Fibroblast of lung (primary cell): ENCODE measurements around the gene TBXA2R.

Experiments
- EZH2 ChIP-seq: IDR thresholded peaks from 2 replicates; pipeline ENCODE4 v1.5.1; 2012; ENCODE audit warnings: low read length, control low read depth, mild to moderate bottlenecking; ENCODE audit errors: missing control alignments
- TF ChIP-seq, protein P1 (sequence below), 2 donors: IDR thresholded peaks in 1 of 2; conservative IDR thresholded peaks in 1 of 2; 1 replicate in 1 of 2; 2 replicates in 1 of 2; pipeline ENCODE4 v1.5.1; 2011 to 2012; ENCODE audit warnings: low read length in 2 of 2, control low read depth in 1 of 2, inconsistent platforms in 1 of 2, low read depth in 1 of 2, mild to moderate bottlenecking in 1 of 2

DNA sequence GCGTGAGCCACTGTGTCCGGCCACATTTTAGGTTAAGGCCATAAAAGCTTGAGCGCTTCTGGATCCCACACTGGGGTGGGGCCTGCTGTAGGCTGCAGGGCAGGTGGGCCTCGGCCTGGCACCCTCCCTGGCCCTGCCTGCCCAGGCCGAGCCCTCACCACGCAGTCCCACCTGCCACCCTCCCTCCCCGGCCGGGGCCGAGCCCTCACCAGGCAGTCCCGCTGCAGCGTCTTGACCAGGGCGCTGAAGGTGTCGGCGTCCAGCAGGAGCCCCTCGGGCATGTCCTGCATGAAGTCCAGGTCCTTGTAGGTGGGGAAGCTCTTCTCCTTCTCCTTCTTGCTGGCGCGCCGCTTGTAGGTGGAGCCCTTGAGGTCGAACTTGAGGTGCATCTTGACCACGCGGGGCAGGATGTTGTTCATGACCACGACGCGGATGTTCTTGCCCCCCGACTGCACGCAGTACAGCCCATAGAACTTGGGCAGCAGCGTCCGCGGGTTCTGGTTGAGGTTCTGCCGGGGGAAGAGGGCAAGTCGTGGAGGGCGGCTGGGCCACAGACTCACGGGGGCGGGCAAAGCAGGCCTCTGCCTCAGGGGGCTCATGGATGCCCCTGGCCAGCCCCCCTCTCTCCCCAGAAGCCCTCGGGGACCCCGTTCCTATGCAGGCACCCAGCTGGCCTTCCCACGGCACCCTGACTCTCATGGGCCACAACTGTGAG is 46.6 kb upstream of the TBXA2R start:
- TF ChIP-seq, protein P1, sequence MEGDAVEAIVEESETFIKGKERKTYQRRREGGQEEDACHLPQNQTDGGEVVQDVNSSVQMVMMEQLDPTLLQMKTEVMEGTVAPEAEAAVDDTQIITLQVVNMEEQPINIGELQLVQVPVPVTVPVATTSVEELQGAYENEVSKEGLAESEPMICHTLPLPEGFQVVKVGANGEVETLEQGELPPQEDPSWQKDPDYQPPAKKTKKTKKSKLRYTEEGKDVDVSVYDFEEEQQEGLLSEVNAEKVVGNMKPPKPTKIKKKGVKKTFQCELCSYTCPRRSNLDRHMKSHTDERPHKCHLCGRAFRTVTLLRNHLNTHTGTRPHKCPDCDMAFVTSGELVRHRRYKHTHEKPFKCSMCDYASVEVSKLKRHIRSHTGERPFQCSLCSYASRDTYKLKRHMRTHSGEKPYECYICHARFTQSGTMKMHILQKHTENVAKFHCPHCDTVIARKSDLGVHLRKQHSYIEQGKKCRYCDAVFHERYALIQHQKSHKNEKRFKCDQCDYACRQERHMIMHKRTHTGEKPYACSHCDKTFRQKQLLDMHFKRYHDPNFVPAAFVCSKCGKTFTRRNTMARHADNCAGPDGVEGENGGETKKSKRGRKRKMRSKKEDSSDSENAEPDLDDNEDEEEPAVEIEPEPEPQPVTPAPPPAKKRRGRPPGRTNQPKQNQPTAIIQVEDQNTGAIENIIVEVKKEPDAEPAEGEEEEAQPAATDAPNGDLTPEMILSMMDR (conservative IDR thresholded peaks at IDR 0.05 in 1 of 2, IDR thresholded peaks at IDR 0.05 in 1 of 2; ENCODE audit: low read depth in 1 of 2, low read length in 2 of 2) = no peak
- TF ChIP-seq EZH2 = no peak
